ENCODE results near the gene NEUROG1. TPM values are rescaled to one million over a fixed set of nuclear protein-coding genes. Genes with fewer than 3 reads are reported as not detected.

The NEUROG1 gene
- total RNA-seq, 4 donors from 2014 or later: not detected

DNA sequence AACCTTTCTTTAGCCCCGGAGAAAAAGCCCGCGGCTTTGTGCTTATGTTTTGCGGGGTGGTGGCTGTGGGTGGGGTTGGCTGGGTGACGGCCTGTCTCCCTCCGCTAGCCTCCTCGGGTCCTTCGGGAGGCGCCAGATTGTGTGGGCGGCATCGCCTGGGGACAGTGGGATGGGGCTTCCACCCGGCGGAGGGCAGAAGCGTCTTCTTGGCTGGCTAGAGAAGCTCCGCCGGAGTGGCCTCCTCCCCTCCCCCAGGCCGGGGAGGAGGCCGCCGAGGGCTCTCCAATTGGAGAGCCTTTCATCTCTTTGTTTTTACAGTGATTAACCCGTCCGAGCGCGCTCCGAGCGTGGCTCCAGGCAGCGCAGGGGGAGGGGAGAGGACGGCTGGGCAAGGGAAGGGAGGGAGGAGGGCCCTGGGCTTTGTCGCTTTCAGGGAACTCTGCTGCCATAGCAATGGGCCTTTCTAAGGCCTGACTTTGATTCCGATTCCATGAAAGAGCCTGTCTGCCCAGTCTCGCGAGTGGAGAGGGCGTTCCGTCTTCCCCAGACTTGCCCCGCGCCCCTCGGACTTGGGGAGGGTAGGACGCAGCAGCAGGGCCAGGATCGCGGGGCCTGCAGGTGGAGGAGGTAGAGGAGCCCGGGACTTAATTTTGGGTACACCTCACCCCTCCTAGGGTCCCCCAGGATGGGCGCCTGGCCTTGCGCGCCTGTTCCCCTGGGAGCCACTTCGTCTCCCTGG is 46.9 kb downstream of the NEUROG1 start:
- TF ChIP-seq CTCF (IDR thresholded peaks at IDR 0.05): no peak
- TF ChIP-seq POLR2A (IDR thresholded peaks at IDR 0.05): no peak
- DNase-seq: no peak
- no peaks in the 10 kb centered on the region for H3K9me3 ChIP-seq
- H3K27me3 ChIP-seq: peaks cover 0 to 29% of the 10 kb centered on the region in 2 donors
- peaks cover 0 to 21% (median 0%) of the 10 kb centered on the region in 4 donors for H3K4me1 ChIP-seq
- H3K36me3 ChIP-seq: no peaks in the 10 kb centered on the region
- no peak overlapping the region for H3K27ac ChIP-seq
- peak overlapping the region in 2 of 4 donors; percentile 24 to 35 for H3K4me3 ChIP-seq

- H3K27ac ChIP-seq: no peak overlapping the region
- DNase-seq: no peak
- no peaks in the 10 kb centered on the region for H3K9me3 ChIP-seq
- H3K27me3 ChIP-seq: peaks cover 0 to 29% of the 10 kb centered on the region in 2 donors
- H3K36me3 ChIP-seq: no peaks in the 10 kb centered on the region
- no peak for TF ChIP-seq POLR2A (IDR thresholded peaks at IDR 0.05)
- no peak for TF ChIP-seq CTCF (IDR thresholded peaks at IDR 0.05)
- H3K4me3 ChIP-seq: no peak overlapping the region
- peaks cover 0 to 21% (median 0%) of the 10 kb centered on the region in 4 donors for H3K4me1 ChIP-seq
Observed at GRCh38 chr5:135487839-135488514, 47.8 kb downstream of the NEUROG1 start.

GRCh38 chr5:135487037-135487395 is 48.7 kb downstream of the NEUROG1 start:
- no peak for DNase-seq
- Histone ChIP-seq H3K36me3 (no peaks in the 10 kb centered on the region), H3K9me3 (no peaks in the 10 kb centered on the region), H3K4me3 (no peak overlapping the region), H3K4me1 (peaks cover 0 to 21% (median 0%) of the 10 kb centered on the region in 4 donors), H3K27ac (no peak overlapping the region), H3K27me3 (peaks cover 0 to 29% of the 10 kb centered on the region in 2 donors)
- TF ChIP-seq CTCF (IDR thresholded peaks at IDR 0.05) (no peak), POLR2A (IDR thresholded peaks at IDR 0.05) (no peak)

- TF ChIP-seq POLR2A (IDR thresholded peaks at IDR 0.05): no peak
- no peak for TF ChIP-seq CTCF (IDR thresholded peaks at IDR 0.05)
Observed at GRCh38 chr5:135486131-135487036, 49.4 kb downstream of the NEUROG1 start.

GRCh38 chr5:135484674-135485086 is 51.1 kb downstream of the NEUROG1 start:
- Histone ChIP-seq H3K27ac (no peak overlapping the region), H3K27me3 (peaks cover 0 to 20% of the 10 kb centered on the region in 2 donors), H3K4me3 (no peak overlapping the region), H3K36me3 (no peaks in the 10 kb centered on the region), H3K9me3 (no peaks in the 10 kb centered on the region), H3K4me1 (peaks cover 0 to 14% (median 0%) of the 10 kb centered on the region in 4 donors)
- DNase-seq: no peak
- TF ChIP-seq POLR2A (IDR thresholded peaks at IDR 0.05) (no peak), CTCF (IDR thresholded peaks at IDR 0.05) (no peak)

More at GRCh38 chr5:135486131-135487036, 49.4 kb downstream of the NEUROG1 start:
- no peak overlapping the region for H3K4me3 ChIP-seq
- peaks cover 0 to 17% (median 0%) of the 10 kb centered on the region in 4 donors for H3K4me1 ChIP-seq
- no peak for DNase-seq
- H3K27me3 ChIP-seq: peaks cover 0 to 29% of the 10 kb centered on the region in 2 donors
- no peak overlapping the region for H3K27ac ChIP-seq
- no peaks in the 10 kb centered on the region for H3K9me3 ChIP-seq
- no peaks in the 10 kb centered on the region for H3K36me3 ChIP-seq

All from Peyer's patch (tissue), 4 donors.